Measurements from ENCODE around the gene CCL7.
"Not testable (repeated sequence)": the region's sequence is repeated elsewhere in the genome, so short reads cannot be mapped to it uniquely, and the experiment has no call there.

Gene CCL7

GRCh38 chr17:34269969-34270368, at the start of gene CCL7:
TSS of gene CCL7 (plus strand) at chr17:34270221. CDS start at chr17:34270291, 70 bp downstream.
- no peak for DNase-seq

- DNase-seq = no peak
Observed at GRCh38 chr17:34220752-34221395, 49.1 kb upstream of the CCL7 start.

- DNase-seq = no peak
Observed at GRCh38 chr17:34221411-34221810, 48.6 kb upstream of the CCL7 start.

DNA sequence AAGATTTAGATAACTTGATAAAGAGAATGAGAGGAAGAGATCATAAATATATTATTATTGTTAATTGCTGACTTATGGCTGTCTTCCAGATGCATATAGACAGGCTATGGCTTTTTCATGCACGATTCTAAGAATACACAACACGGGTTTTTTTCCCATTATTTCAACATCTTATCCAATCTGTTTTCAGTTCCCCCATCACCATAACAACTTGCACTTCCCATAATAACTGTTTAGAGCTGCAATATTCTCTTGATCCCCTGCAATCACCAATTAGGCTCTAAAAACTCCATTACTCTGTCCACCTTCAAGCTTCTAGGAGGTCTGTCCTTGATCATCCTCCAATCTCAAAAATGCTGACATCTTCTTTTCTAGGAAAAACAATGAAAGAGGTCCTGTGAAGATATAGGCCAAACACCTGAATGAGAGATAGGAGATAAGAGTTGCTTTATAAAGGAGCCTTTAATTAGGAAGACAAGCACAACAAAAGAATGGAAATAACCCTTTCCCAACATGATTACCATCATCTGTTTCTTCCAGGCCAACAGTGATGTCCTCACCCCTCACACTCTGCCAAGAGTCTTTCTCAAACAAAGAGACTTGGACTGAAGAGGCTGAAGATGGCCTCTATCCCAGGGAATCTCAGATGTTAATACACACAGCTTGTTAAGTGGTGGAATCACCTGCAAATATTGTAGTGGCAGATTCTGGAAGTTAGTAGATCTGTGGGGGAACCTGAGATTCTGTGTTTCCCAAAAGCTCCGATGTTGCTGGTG, 47.1 kb upstream of the CCL7 start:
- no peak for DNase-seq

- DNase-seq = no peak
Observed at GRCh38 chr17:34225046-34225445, 45.0 kb upstream of the CCL7 start.

- DNase-seq = no peak
Observed at GRCh38 chr17:34226011-34226743, 43.8 kb upstream of the CCL7 start.

DNA sequence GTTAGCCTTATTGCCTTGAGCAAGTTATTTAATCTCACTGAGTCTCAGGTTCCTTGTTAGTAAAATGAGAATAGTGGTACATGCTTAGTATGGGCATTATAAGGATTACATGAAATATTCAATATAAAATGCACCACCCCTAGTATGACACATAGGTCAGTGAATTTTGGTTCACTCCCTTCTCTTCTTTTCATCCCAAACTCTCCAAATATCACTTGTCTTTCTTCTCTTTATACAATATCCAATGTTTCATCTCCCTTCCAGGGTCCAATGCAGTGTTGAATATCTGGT, 43.3 kb upstream of the CCL7 start:
- DNase-seq = no peak

- DNase-seq = not testable (repeated sequence)
Observed at GRCh38 chr17:34227293-34227692, 42.7 kb upstream of the CCL7 start.

DNA sequence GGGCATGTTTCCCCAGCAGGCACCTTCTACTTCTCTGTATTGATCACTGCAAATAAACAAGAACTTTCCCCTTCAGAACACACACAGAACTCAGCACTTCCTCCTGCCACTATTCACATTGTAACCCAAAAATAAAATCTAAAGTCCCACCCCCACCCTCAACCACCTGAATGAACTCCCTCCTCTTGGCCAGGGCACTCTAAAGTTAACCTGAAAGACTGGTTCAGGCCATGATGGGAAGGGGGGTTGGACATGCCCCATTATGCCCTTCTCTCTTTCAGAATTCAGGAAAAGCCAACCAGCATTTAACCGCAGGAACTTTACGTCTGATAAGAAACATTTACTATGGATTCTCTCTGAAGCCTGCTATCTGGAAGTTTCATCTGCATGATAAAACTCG, 42.3 kb upstream of the CCL7 start:
- DNase-seq = no peak

GRCh38 chr17:34228781-34229180, 41.2 kb upstream of the CCL7 start:
- DNase-seq = no peak

GRCh38 chr17:34230342-34230741, 39.7 kb upstream of the CCL7 start:
- DNase-seq = no peak

- DNase-seq = no peak
Observed at GRCh38 chr17:34234616-34235015, 35.4 kb upstream of the CCL7 start.

- no peak for DNase-seq
Observed at GRCh38 chr17:34235389-34236028, 34.5 kb upstream of the CCL7 start.

- no peak for DNase-seq
Observed at GRCh38 chr17:34236281-34236892, 33.6 kb upstream of the CCL7 start.

GRCh38 chr17:34237458-34237857, 32.6 kb upstream of the CCL7 start:
- DNase-seq = no peak

GRCh38 chr17:34241062-34241461, 29.0 kb upstream of the CCL7 start:
- no peak for DNase-seq

- no peak for DNase-seq
Observed at GRCh38 chr17:34242587-34243363, 27.2 kb upstream of the CCL7 start.

GRCh38 chr17:34243364-34244320, 26.4 kb upstream of the CCL7 start:
- DNase-seq = no peak

- DNase-seq = no peak
Observed at GRCh38 chr17:34245351-34245905, 24.6 kb upstream of the CCL7 start.

DNA sequence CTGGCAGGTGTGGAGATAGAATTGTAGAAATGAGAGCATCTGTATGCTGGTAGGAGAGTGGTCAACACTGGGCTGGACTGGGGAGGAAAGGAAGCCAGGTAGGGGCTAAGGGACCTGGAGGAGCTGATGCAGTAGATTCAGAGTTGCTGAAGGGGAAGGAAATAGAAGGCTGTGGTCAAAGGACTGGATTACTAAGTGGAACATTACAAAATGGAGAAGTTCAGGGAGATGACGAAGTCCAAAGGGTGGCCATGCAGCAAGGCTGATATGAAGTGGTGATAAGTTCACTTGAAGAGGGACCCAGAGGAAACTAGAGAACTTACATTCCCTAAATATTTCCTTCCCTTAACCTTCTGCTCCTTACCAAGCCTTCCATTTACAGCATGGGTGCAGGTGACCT, 23.6 kb upstream of the CCL7 start:
- DNase-seq = no peak

GRCh38 chr17:34246881-34247280, 23.1 kb upstream of the CCL7 start:
- DNase-seq = no peak
